A549 (cell line): ENCODE measurements around the gene TSPAN5. TPM values are rescaled to one million over a fixed set of nuclear protein-coding genes. Genes with fewer than 3 reads are reported as not detected.

Source experiments
- ATAC-seq, 2 experiments: fragments of 200-7000 bp in 1 of 2; fragments of >200 bp in 1 of 2; cut with Nextera tagmentation in 1 of 2; cut with Tn5 transposase in 1 of 2; 3 replicates each; pipeline versions ENCODE4 v1.8.0 to v1.9.1; 2018 to 2020; ENCODE audit warnings: mild to moderate bottlenecking in 1 of 2, moderate library complexity in 1 of 2
- CTCF ChIA-PET: fragments of 300-600 bp; sonication (Branson Sonifier 250); formaldehyde crosslinking; extraction: SDS; loops from one replicate; lab custom pipeline; 2021; ENCODE audit warnings: antibody characterized with exemption, inconsistent platforms; lab: Yijun Ruan, JAX
- POLR2A ChIA-PET: fragments of 350-600 bp; formaldehyde crosslinking; extraction: SDS; loops from one replicate; lab custom pipeline; 2021; ENCODE audit warnings: antibody characterized with exemption, inconsistent platforms; lab: Yijun Ruan, JAX
- DNase-seq, 2 experiments: peaks; one replicate each; pipeline versions ENCODE4 v3.0.0 to v3.0.0-alpha.2; 2011 to 2016; ENCODE audit warnings: low read depth in 1 of 2, low spot score in 1 of 2
- FAIRE-seq: peaks from 2 replicates; lab custom pipeline; 2011; peaks lifted over from hg19 to GRCh38; lab: Jason Lieb, UNC
- H3K27ac ChIP-seq, 2 experiments: fragments of >200 bp; sonication (Bioruptor Twin); formaldehyde crosslinking; 3 replicates each; pipeline ENCODE4 v1.5.1; 2016 to 2017
- H3K4me1 ChIP-seq: fragments of >200 bp; sonication (Bioruptor Twin); formaldehyde crosslinking; 3 replicates; pipeline ENCODE4 v1.6.1; 2016
- H3K4me2 ChIP-seq: fragments of >200 bp; sonication (Bioruptor Twin); formaldehyde crosslinking; 3 replicates; pipeline ENCODE4 v1.6.1; 2016
- H3K4me3 ChIP-seq: fragments of >200 bp; sonication (Bioruptor Twin); formaldehyde crosslinking; 3 replicates; pipeline ENCODE4 v1.5.1; 2016
- H3K9me3 ChIP-seq: fragments of >200 bp; sonication (Bioruptor Twin); formaldehyde crosslinking; 3 replicates; pipeline ENCODE4 v1.6.1; 2016
- CBX8 ChIP-seq: fragments of 200-600 bp; sonication (generic); IDR thresholded peaks from 2 replicates; pipeline ENCODE4 v1.6.1; 2016
- CEBPB ChIP-seq, 2 experiments: fragments of >200 bp in 1 of 2; sonication (Bioruptor Twin) in 1 of 2; formaldehyde crosslinking in 1 of 2; IDR thresholded peaks; 2 replicates each; pipeline ENCODE4 v1.6.1; 2012 to 2016
- CHD4 ChIP-seq: fragments of 200-600 bp; sonication (generic); IDR thresholded peaks from 2 replicates; pipeline ENCODE4 v1.6.1; 2016; ENCODE audit warnings: antibody characterized with exemption, mild to moderate bottlenecking, borderline replicate concordance
- EHF ChIP-seq: fragments of 250-450 bp; sonication (Bioruptor Pico); IDR thresholded peaks from 2 replicates; pipeline ENCODE4 v1.5.0; 2020; ENCODE audit warnings: mild to moderate bottlenecking
- EP300 ChIP-seq, 2 experiments: fragments of >200 bp; sonication (Bioruptor Twin); formaldehyde crosslinking; IDR thresholded peaks; 2 replicates in 1 of 2; 3 replicates in 1 of 2; pipeline ENCODE4 v1.6.1; 2016 to 2017
- ESRRA ChIP-seq: fragments of 150-350 bp; IDR thresholded peaks from 2 replicates; pipeline ENCODE4 v1.6.1; 2014; ENCODE audit warnings: mild to moderate bottlenecking, low read length, borderline replicate concordance
- FOSB ChIP-seq: fragments of 250-450 bp; sonication (Bioruptor Pico); IDR thresholded peaks from 2 replicates; pipeline ENCODE4 v1.5.0; 2020; ENCODE audit warnings: mild to moderate bottlenecking, moderate library complexity
- HDAC2 ChIP-seq: fragments of 200-600 bp; sonication (generic); IDR thresholded peaks from 2 replicates; pipeline ENCODE4 v1.6.1; 2016
- HOXB13 ChIP-seq: fragments of 250-450 bp; sonication (Bioruptor Pico); IDR thresholded peaks from 2 replicates; pipeline ENCODE4 v1.5.0; 2020; ENCODE audit warnings: low read depth, mild to moderate bottlenecking, moderate library complexity
- KDM1A ChIP-seq: fragments of 200-600 bp; sonication (generic); IDR thresholded peaks from 2 replicates; pipeline ENCODE4 v1.6.1; 2016; ENCODE audit warnings: low read depth, mild to moderate bottlenecking
- KDM5A ChIP-seq: fragments of 200-600 bp; sonication (generic); IDR thresholded peaks from 2 replicates; pipeline ENCODE4 v1.6.1; 2016; ENCODE audit warnings: antibody characterized with exemption, mild to moderate bottlenecking
- MAFK ChIP-seq: fragments of 450-650 bp; IDR thresholded peaks from 2 replicates; pipeline ENCODE4 v1.6.1; 2014; ENCODE audit not compliant: partially characterized antibody
- MAZ ChIP-seq: fragments of 150-350 bp; IDR thresholded peaks from 2 replicates; pipeline ENCODE4 v1.6.1; 2014; ENCODE audit warnings: antibody characterized with exemption, low read depth, low read length, borderline replicate concordance
- NPAS2 ChIP-seq: fragments of 250-450 bp; sonication (Bioruptor Pico); IDR thresholded peaks from 2 replicates; pipeline ENCODE4 v1.8.0; 2022; ENCODE audit warnings: mild to moderate bottlenecking, moderate library complexity, borderline replicate concordance
- NR3C1 ChIP-seq: fragments of >200 bp; sonication (Bioruptor Twin); formaldehyde crosslinking; IDR thresholded peaks from 3 replicates; pipeline ENCODE4 v1.6.1; 2017
- PHF8 ChIP-seq: fragments of 200-600 bp; sonication (generic); IDR thresholded peaks from 2 replicates; pipeline ENCODE4 v1.6.1; 2016; ENCODE audit warnings: low read depth, mild to moderate bottlenecking, antibody characterized with exemption, moderate library complexity, borderline replicate concordance
- POLR2A ChIP-seq: IDR thresholded peaks from 2 replicates; pipeline ENCODE4 v1.6.1; 2012; ENCODE audit warnings: mild to moderate bottlenecking, low read length
- RAD21 ChIP-seq, 2 experiments: fragments of >200 bp in 1 of 2; sonication (Bioruptor Twin) in 1 of 2; formaldehyde crosslinking in 1 of 2; IDR thresholded peaks in 1 of 2; conservative IDR thresholded peaks in 1 of 2; 2 replicates in 1 of 2; 3 replicates in 1 of 2; pipeline ENCODE4 v1.6.1; 2012 to 2018; ENCODE audit warnings: inconsistent platforms in 1 of 2
- RARB ChIP-seq: fragments of 250-450 bp; sonication (Bioruptor Pico); IDR thresholded peaks from 2 replicates; pipeline ENCODE4 v1.8.0; 2021; ENCODE audit warnings: mild to moderate bottlenecking, moderate library complexity
- ZC3H11A ChIP-seq: fragments of 450-650 bp; IDR thresholded peaks from 2 replicates; pipeline ENCODE4 v1.6.1; 2014; ENCODE audit warnings: antibody characterized with exemption, mild to moderate bottlenecking
- WGBS: methylation state at CpG from one replicate; pipeline ENCODE4 v1.1.6; 2017; ENCODE audit errors: missing lambda C conversion rate; 5-methylcytosine and 5-hydroxymethylcytosine counted together
- polyA plus RNA-seq, 4 experiments: library from polyadenylated mRNA; depleted of rRNA in 3 of 4; stranded (reverse); fragments of >200 nt; fragmentation: RNase III in 1 of 4; extraction: RNeasy Plus Mini Kit Qiagen cat#74134 plus additional on column Dnase treatment in 1 of 4; gene quantifications; 2 replicates in 3 of 4; 3 replicates in 1 of 4; pipeline ENCODE4 v1.2.3, GENCODE V29; 2011 to 2017
- TF ChIP-seq, protein P1 (sequence below): fragments of 450-650 bp; IDR thresholded peaks from 2 replicates; pipeline ENCODE4 v1.6.1; 2014; ENCODE audit warnings: antibody characterized with exemption
- TF ChIP-seq, protein P2 (sequence below): fragments of >200 bp; sonication (Bioruptor Twin); formaldehyde crosslinking; IDR thresholded peaks from 2 replicates; pipeline ENCODE4 v1.6.1; 2016

TSPAN5 gene
- polyA plus RNA-seq, 2 of the 4 experiments (the other 2 are of a cell fraction): 9.5 to 12.4 TPM

GRCh38 chr4:98686043-98686707 is 27.8 kb upstream of the TSPAN5 start:
- Histone ChIP-seq H3K4me3 (no peak overlapping the region), H3K4me2 (no peak overlapping the region)
- no peak for DNase-seq
- WGBS: 91% methylated on average over 3 of the region's 3 CpGs
- TF ChIP-seq CEBPB (IDR thresholded peaks at IDR 0.05): peak; percentile 19 to 28; a peak in 2 of 4 replicates
- no peak for TF ChIP-seq PHF8
- TF ChIP-seq FOSB (CRISPR knock-in tag): no peak
- TF ChIP-seq RARB (CRISPR knock-in tag): no peak
- TF ChIP-seq EHF (CRISPR knock-in tag): no peak
- no peak for TF ChIP-seq NPAS2 (CRISPR knock-in tag)
- TF ChIP-seq KDM1A: no peak
- no peak for TF ChIP-seq ZC3H11A
- TF ChIP-seq, all 56 proteins: peak for 1
- H3K27ac ChIP-seq: no peak overlapping the region
- H3K4me1 ChIP-seq: peaks cover 8% of the 10 kb centered on the region; the same call in 2 of the 3 replicates
- ATAC-seq (no peak), FAIRE-seq (no peak)
- CTCF ChIA-PET: no interaction called here
- POLR2A ChIA-PET: no interaction called here
- no peaks in the 10 kb centered on the region for H3K9me3 ChIP-seq

GRCh38 chr4:98685225-98686042 is 27.0 kb upstream of the TSPAN5 start:
- H3K4me1 ChIP-seq: peaks cover 8% of the 10 kb centered on the region; the same call in 2 of the 3 replicates
- H3K9me3 ChIP-seq: no peaks in the 10 kb centered on the region
- H3K4me2 ChIP-seq: no peak overlapping the region
- no peak for ATAC-seq
- TF ChIP-seq MAFK (peak; percentile 19), ESRRA (no peak), KDM5A (no peak), MAZ (no peak)
- no peak for FAIRE-seq
- 82% methylated on average over 8 of the region's 8 CpGs for WGBS
- H3K27ac ChIP-seq: no peak overlapping the region
- CTCF ChIA-PET: no interaction called here
- POLR2A ChIA-PET: no interaction called here
- no peak overlapping the region for H3K4me3 ChIP-seq
- no peak for DNase-seq

DNA sequence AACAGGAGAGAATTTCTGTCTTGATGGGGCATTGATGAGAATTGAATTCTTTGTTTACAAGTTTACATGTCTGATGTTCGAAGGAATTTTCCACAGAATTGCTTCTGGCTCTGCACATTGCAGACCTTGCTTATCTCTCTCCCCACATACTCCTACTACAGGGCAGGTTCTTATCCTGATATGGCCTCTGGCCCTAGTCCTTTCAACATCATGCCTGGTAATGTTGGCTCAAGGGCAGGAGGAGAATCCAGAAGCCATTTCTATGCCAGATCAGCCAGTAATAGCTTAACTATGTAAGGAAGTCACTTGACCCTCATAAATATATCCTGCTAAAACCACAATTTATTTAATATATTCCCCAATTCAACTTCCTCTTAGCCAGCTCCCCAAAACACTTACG is 24.3 kb upstream of the TSPAN5 start:
- Histone ChIP-seq H3K9me3 (no peaks in the 10 kb centered on the region), H3K4me1 (no peaks in the 10 kb centered on the region), H3K4me2 (no peak overlapping the region), H3K27ac (no peak overlapping the region), H3K4me3 (no peak overlapping the region)
- WGBS: 89% methylated on average over 2 of the region's 2 CpGs
- ChIA-PET POLR2A (no interaction called here), CTCF (no interaction called here)
- TF ChIP-seq CHD4: no peak
- TF ChIP-seq MAFK: no peak
- no peak for TF ChIP-seq PHF8
- TF ChIP-seq RAD21 (conservative IDR thresholded peaks at IDR 0.05 in 1 of 2, IDR thresholded peaks at IDR 0.05 in 1 of 2): no peak
- no peak for TF ChIP-seq POLR2A
- no peak for TF ChIP-seq CBX8
- TF ChIP-seq, protein P1, sequence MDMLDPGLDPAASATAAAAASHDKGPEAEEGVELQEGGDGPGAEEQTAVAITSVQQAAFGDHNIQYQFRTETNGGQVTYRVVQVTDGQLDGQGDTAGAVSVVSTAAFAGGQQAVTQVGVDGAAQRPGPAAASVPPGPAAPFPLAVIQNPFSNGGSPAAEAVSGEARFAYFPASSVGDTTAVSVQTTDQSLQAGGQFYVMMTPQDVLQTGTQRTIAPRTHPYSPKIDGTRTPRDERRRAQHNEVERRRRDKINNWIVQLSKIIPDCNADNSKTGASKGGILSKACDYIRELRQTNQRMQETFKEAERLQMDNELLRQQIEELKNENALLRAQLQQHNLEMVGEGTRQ: no peak
- TF ChIP-seq NPAS2 (CRISPR knock-in tag): no peak
- TF ChIP-seq HDAC2: no peak
- TF ChIP-seq, protein P2, sequence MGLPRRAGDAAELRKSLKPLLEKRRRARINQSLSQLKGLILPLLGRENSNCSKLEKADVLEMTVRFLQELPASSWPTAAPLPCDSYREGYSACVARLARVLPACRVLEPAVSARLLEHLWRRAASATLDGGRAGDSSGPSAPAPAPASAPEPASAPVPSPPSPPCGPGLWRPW: no peak
- TF ChIP-seq EP300 (IDR thresholded peaks at IDR 0.05): no peak
- no peak for TF ChIP-seq HOXB13 (CRISPR knock-in tag)
- TF ChIP-seq NR3C1: no peak
- FAIRE-seq (no peak), ATAC-seq (no peak), DNase-seq (no peak)
